NCI-H1092 treated with DMSO at 0.1 percent for 48 hours (cell line): ENCODE data around the gene MTHFR.
A peak's percentile ranks its signal among the peaks of the same experiment; 100 is the strongest.

ENCODE experiments used
- DNase-seq: peaks from one replicate; lab custom pipeline; 2025; lab: John Stamatoyannopoulos, UW

Gene MTHFR

GRCh38 chr1:11753555-11754208, 52.1 kb downstream of the MTHFR start:
- no peak for DNase-seq

GRCh38 chr1:11752359-11753088, 53.2 kb downstream of the MTHFR start:
- DNase-seq = no peak

GRCh38 chr1:11751087-11751486, 54.7 kb downstream of the MTHFR start:
- no peak for DNase-seq

GRCh38 chr1:11749996-11750395, 55.8 kb downstream of the MTHFR start:
- no peak for DNase-seq

- DNase-seq = no peak
Measured at GRCh38 chr1:11749203-11749689, 56.5 kb downstream of the MTHFR start.

- DNase-seq = no peak
Measured at GRCh38 chr1:11748294-11749202, 57.2 kb downstream of the MTHFR start.

- DNase-seq = no peak
Measured at GRCh38 chr1:11746795-11747487, 58.8 kb downstream of the MTHFR start.

- DNase-seq = no peak
Measured at GRCh38 chr1:11746092-11746491, 59.7 kb downstream of the MTHFR start.

GRCh38 chr1:11744287-11744686, 61.5 kb downstream of the MTHFR start:
- DNase-seq = no peak

- no peak for DNase-seq
Measured at GRCh38 chr1:11741919-11742558, 63.7 kb downstream of the MTHFR start.

GRCh38 chr1:11741482-11741881, 64.3 kb downstream of the MTHFR start:
- no peak for DNase-seq

GRCh38 chr1:11740258-11741192, 65.2 kb downstream of the MTHFR start:
- no peak for DNase-seq

- no peak for DNase-seq
Measured at GRCh38 chr1:11738783-11739182, 67.0 kb downstream of the MTHFR start.

- DNase-seq = no peak
Measured at GRCh38 chr1:11738096-11738495, 67.7 kb downstream of the MTHFR start.

GRCh38 chr1:11736746-11737639, 68.8 kb downstream of the MTHFR start:
- DNase-seq = peak; percentile 22

GRCh38 chr1:11735854-11736745, 69.7 kb downstream of the MTHFR start, which contains the start of gene AGTRAP:
Gene AGTRAP (plus strand): TSS chr1:11736136. CDS start chr1:11736209, 73 bp downstream.
- DNase-seq = peak; percentile 91
